Colonic mucosa (tissue), 4 donors: ENCODE results near the gene ADGRL3. TPM values are rescaled to one million over a fixed set of nuclear protein-coding genes. Genes with fewer than 3 reads are reported as not detected.

Source experiments
- DNase-seq: peaks from one replicate; pipeline ENCODE4 v3.0.0-alpha.2; 2020
- H3K27ac ChIP-seq: fragments of 200-600 bp; one replicate; pipeline ENCODE4 v1.8.0; 2021
- H3K27me3 ChIP-seq: fragments of 200-600 bp; one replicate; pipeline ENCODE4 v1.8.0; 2021
- H3K36me3 ChIP-seq: fragments of 200-600 bp; one replicate; pipeline ENCODE4 v1.8.0; 2021
- H3K4me1 ChIP-seq: fragments of 200-600 bp; one replicate; pipeline ENCODE4 v1.8.0; 2021; ENCODE audit warnings: mild to moderate bottlenecking
- H3K4me3 ChIP-seq: fragments of 200-600 bp; one replicate; pipeline ENCODE4 v1.8.0; 2021
- H3K9ac ChIP-seq, 2 donors: one replicate each; pipeline ENCODE4 v1.7.0; 2013; ENCODE audit warnings: control low read depth in 2 of 2, low read depth in 2 of 2, low read length in 2 of 2
- H3K9me3 ChIP-seq: fragments of 200-600 bp; one replicate; pipeline ENCODE4 v1.8.0; 2021
- intact Hi-C: fragments of 100-400 bp; cut with DNase I; formaldehyde crosslinking; loops from one replicate; pipeline ENCODE4 v1.14.1; 2022
- total RNA-seq, 2 donors: library from RNA; stranded (reverse); fragmentation: NEBNext Ultra II Directional in 1 of 2; extraction: Animal tissue kit (Norgen Biotek cat#: 25700) in 1 of 2; gene quantifications; one replicate each; pipeline ENCODE4 v1.2.1, GENCODE V29; 2021
- TF ChIP-seq, protein P1 (sequence below): fragments of 200-600 bp; IDR thresholded peaks from one replicate; pipeline ENCODE4 v1.8.0; 2022; ENCODE audit warnings: antibody characterized with exemption, mild to moderate bottlenecking
- donor health status: healthy.
- donor health status: DM: no; HTN: no; CAD: no.
- donor health status: DM: no; HTN: no; CAD: no.

The ADGRL3 gene
- total RNA-seq, 2 donors from 2014 or later: 4.1 to 4.4 TPM

DNA sequence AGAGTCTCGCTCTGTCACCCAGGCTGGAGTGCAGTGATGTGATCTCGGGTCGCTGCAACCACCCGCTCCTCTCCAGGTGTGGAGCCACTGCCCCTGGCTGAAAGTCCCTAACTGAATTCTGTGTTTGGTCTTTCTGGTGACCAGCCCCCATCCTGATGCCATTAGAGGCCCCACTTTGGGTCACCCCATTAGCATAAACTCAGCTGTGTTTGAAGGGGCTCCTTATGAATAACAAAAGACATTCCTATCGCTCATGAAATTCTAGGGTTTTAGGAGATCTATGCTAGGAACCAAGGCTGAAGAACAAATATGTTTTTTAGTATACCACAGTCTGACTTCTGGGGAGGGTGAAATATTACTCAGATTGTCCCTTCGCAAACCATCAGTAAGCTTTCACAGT is 652.9 kb downstream of the ADGRL3 start:
- Histone ChIP-seq H3K36me3 (no peaks in the 10 kb centered on the region), H3K27me3 (no peaks in the 10 kb centered on the region), H3K9me3 (no peaks in the 10 kb centered on the region), H3K4me3 (no peak overlapping the region), H3K9ac (no peak overlapping the region), H3K4me1 (no peaks in the 10 kb centered on the region), H3K27ac (no peak overlapping the region)
- intact Hi-C loops: no loop called here
- no peak for DNase-seq
- TF ChIP-seq, protein P1, sequence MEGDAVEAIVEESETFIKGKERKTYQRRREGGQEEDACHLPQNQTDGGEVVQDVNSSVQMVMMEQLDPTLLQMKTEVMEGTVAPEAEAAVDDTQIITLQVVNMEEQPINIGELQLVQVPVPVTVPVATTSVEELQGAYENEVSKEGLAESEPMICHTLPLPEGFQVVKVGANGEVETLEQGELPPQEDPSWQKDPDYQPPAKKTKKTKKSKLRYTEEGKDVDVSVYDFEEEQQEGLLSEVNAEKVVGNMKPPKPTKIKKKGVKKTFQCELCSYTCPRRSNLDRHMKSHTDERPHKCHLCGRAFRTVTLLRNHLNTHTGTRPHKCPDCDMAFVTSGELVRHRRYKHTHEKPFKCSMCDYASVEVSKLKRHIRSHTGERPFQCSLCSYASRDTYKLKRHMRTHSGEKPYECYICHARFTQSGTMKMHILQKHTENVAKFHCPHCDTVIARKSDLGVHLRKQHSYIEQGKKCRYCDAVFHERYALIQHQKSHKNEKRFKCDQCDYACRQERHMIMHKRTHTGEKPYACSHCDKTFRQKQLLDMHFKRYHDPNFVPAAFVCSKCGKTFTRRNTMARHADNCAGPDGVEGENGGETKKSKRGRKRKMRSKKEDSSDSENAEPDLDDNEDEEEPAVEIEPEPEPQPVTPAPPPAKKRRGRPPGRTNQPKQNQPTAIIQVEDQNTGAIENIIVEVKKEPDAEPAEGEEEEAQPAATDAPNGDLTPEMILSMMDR: no peak

DNA sequence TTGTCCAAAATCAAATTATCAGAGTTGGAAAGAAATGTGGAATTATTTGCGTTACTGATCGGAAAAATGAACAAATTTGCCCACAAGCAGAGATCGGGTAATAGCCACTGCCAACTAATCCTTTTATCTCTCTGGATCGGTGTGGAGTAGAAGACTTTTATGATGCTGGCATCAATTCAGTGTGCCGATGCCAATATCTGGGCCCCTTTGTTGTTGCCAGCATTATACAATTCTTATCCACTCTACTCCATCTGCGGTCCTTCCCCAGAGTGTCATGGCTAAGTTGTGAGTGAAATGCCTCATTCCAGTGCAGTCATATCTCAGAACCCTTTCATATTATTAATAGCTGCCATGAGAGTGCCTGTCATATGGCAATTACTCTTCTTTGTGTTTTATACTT is 660.2 kb downstream of the ADGRL3 start:
- no peak overlapping the region for H3K4me3 ChIP-seq
- no peaks in the 10 kb centered on the region for H3K27me3 ChIP-seq
- TF ChIP-seq, protein P1: no peak
- H3K9ac ChIP-seq: no peak overlapping the region
- intact Hi-C loops: no loop called here
- DNase-seq: no peak
- H3K27ac ChIP-seq: no peak overlapping the region
- H3K9me3 ChIP-seq: no peaks in the 10 kb centered on the region
- no peaks in the 10 kb centered on the region for H3K4me1 ChIP-seq
- no peaks in the 10 kb centered on the region for H3K36me3 ChIP-seq

DNA sequence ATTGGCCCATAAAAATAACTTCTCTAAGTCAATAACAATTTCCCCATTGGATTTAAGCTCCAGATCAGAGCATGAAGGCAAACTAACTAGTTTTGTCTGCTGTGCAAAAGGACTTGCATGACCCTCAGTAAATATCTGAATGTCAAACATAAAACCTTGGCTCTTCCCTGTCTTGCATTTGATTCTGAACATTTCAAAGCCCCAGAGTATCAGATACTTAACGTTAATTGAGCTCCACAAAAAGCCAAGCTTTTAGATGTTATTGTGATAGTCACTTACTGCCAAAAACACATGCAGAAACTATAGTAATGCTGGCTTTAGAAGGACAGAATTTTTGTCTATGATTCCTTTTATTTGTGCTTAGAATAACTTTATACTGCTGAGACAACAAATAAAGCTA is 664.2 kb downstream of the ADGRL3 start:
- no peak for DNase-seq
- no peak overlapping the region for H3K9ac ChIP-seq
- H3K36me3 ChIP-seq: no peaks in the 10 kb centered on the region
- H3K4me3 ChIP-seq: no peak overlapping the region
- intact Hi-C loops: no loop called here
- no peak overlapping the region for H3K27ac ChIP-seq
- H3K27me3 ChIP-seq: no peaks in the 10 kb centered on the region
- no peaks in the 10 kb centered on the region for H3K4me1 ChIP-seq
- H3K9me3 ChIP-seq: no peaks in the 10 kb centered on the region
- TF ChIP-seq, protein P1: no peak

DNA sequence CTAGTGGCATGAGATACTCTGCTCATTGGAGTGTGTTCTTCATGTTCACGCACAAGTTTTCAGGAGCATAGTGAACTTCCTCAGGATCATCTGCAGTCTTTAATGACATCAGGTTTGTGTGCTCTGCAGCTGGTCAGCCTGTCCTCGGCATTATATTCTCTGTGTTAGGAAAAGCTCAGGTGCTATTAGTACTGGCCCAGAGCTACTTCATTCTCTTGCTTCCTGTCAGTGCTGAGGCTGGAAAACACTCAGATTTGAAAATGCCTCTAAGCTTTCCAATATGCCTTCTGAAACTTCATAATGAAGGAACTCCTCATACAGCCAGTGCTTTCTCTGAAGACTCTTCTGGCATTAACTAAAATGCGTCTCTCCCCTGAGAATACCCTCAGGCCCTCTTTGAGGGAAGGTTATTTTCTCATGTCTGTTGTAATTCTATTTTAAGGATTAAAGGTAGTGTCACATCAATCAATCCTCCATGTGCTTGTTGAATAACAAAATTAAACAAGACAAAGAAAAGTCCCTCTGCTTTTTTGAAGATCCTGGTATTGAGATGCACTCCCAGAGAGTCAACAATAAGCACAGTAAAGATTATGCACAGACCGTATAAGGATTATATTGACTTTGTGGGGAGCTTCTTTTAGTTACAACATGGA is 666.4 kb downstream of the ADGRL3 start:
- no peak for DNase-seq
- no peaks in the 10 kb centered on the region for H3K27me3 ChIP-seq
- intact Hi-C loops: no loop called here
- no peaks in the 10 kb centered on the region for H3K36me3 ChIP-seq
- no peak overlapping the region for H3K27ac ChIP-seq
- no peak overlapping the region for H3K9ac ChIP-seq
- H3K4me1 ChIP-seq: no peaks in the 10 kb centered on the region
- no peak overlapping the region for H3K4me3 ChIP-seq
- TF ChIP-seq, protein P1: no peak
- H3K9me3 ChIP-seq: no peaks in the 10 kb centered on the region

DNA sequence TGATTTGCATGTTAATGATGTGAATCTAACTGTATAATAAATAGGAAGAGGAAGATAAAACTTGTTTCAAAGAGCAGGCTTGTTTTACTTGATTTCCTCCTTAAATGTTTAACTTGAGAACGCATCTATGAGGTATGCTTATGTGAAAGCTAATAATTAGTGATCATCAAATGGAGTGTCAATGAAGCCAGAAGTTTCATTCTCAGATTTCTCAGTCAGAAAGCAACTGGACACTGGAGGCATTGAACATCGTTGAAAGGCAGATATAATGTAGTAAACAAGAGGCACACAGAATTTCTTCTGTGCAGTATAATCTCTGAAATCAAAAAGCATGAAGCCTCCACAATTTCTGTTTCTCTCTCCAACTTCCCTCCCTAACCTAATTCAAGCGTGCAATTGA is 672.9 kb downstream of the ADGRL3 start:
- H3K9ac ChIP-seq: no peak overlapping the region
- intact Hi-C loops: no loop called here
- no peak overlapping the region for H3K4me3 ChIP-seq
- H3K9me3 ChIP-seq: no peaks in the 10 kb centered on the region
- H3K4me1 ChIP-seq: no peaks in the 10 kb centered on the region
- no peak for DNase-seq
- no peaks in the 10 kb centered on the region for H3K36me3 ChIP-seq
- H3K27ac ChIP-seq: no peak overlapping the region
- TF ChIP-seq, protein P1: no peak
- no peaks in the 10 kb centered on the region for H3K27me3 ChIP-seq
